ENCODE measurements around the gene ELK4. TPM values are rescaled to one million over a fixed set of nuclear protein-coding genes. Genes with fewer than 3 reads are reported as not detected.

ELK4 gene
- polyA plus RNA-seq, 3 donors = 1.4 to 9.0 (median 2.6) TPM

DNA sequence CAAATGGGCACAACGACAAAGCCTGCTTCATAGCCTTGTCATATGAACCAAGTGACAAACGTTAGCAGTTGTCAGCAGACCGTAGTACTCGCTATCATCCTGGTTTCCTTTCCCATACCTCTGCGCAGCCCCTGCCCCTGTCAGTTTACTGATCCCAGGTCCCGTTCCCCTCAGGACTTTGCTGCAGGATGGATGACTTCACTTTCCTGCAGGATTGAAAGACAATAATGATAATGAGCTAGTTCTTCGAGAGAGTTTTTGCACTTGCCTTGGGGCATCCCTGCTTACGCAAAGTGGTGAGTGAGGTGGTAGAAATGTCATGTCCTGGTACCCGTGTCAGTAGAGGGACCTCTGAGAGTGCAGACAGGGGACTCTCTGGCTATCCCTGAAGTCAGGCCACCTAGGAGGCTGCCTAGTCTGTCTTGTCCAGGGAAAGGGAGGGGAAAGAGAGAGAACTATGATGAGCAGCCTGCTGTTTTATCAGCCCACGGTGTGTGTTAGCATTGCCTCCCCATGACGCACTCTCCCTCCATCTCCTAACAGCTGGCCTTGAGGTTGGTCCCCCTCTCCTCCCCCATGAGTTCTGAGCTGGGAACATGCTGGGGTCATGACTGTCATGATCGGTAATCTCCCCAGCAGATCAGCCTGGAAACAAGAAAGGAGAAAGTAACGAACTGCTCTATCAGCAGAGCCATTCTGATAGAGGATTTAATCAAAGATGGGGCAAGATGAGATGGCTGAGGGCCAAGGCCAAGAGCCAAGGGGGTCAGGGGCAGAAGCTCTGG is 53.7 kb downstream of the ELK4 start:
- intact Hi-C loops (cut with micrococcal nuclease) = no loop called here
- H3K9me3 ChIP-seq (replicated peaks in 1 of 2; ENCODE audit: control insufficient read depth in 1 of 2, insufficient read depth in 1 of 2, low read length in 2 of 2) = no peaks in the 10 kb centered on the region
- no peak overlapping the region for H3K4me3 Mint-ChIP-seq
- no peaks in the 10 kb centered on the region for H3K4me1 Mint-ChIP-seq
- H2AFZ ChIP-seq (ENCODE audit: insufficient read depth, low read depth, low read length, poor library complexity, severe bottlenecking) = no peak overlapping the region
- no peaks in the 10 kb centered on the region for H3K9me3 Mint-ChIP-seq
- H3K27ac Mint-ChIP-seq = no peak overlapping the region
- H3K27me3 Mint-ChIP-seq (ENCODE audit: low read depth in 3 of 3) = peaks cover 16 to 40% (median 16%) of the 10 kb centered on the region in 3 donors
- TF ChIP-seq, protein P1, sequence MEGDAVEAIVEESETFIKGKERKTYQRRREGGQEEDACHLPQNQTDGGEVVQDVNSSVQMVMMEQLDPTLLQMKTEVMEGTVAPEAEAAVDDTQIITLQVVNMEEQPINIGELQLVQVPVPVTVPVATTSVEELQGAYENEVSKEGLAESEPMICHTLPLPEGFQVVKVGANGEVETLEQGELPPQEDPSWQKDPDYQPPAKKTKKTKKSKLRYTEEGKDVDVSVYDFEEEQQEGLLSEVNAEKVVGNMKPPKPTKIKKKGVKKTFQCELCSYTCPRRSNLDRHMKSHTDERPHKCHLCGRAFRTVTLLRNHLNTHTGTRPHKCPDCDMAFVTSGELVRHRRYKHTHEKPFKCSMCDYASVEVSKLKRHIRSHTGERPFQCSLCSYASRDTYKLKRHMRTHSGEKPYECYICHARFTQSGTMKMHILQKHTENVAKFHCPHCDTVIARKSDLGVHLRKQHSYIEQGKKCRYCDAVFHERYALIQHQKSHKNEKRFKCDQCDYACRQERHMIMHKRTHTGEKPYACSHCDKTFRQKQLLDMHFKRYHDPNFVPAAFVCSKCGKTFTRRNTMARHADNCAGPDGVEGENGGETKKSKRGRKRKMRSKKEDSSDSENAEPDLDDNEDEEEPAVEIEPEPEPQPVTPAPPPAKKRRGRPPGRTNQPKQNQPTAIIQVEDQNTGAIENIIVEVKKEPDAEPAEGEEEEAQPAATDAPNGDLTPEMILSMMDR (IDR thresholded peaks at IDR 0.05) = no peak
- no peak overlapping the region for H3K4me3 ChIP-seq (replicated peaks in 1 of 3; ENCODE audit: low read depth in 2 of 3, low read length in 3 of 3)
- no peaks in the 10 kb centered on the region for H3K36me3 ChIP-seq (replicated peaks in 1 of 2; ENCODE audit: control insufficient read depth in 1 of 2, insufficient read depth in 2 of 2, low read length in 2 of 2)
- no peak overlapping the region for H3K27ac ChIP-seq (ENCODE audit: low read depth in 1 of 2, low read length in 2 of 2)
- no peaks in the 10 kb centered on the region for H4K20me1 ChIP-seq (ENCODE audit: insufficient read depth, low read length)
- no peak overlapping the region for H3K9ac ChIP-seq (ENCODE audit: insufficient read depth, low read length, poor library complexity, severe bottlenecking)
- WGBS (ENCODE audit: insufficient coverage) = 91% methylated on average over 8 of the region's 13 CpGs
- DNase-seq = no peak
- no peak overlapping the region for H3K4me2 ChIP-seq (replicated peaks; ENCODE audit: extremely low read depth, low read length, poor library complexity, severe bottlenecking)
- no peaks in the 10 kb centered on the region for H3K27me3 ChIP-seq (ENCODE audit: control insufficient read depth in 2 of 2, insufficient read depth in 2 of 2, low read length in 2 of 2)
- H3K36me3 Mint-ChIP-seq = no peaks in the 10 kb centered on the region
- no peaks in the 10 kb centered on the region for H3K4me1 ChIP-seq (ENCODE audit: control insufficient read depth in 1 of 2, insufficient read depth in 2 of 2, low read length in 2 of 2)
- no peaks in the 10 kb centered on the region for H3K79me2 ChIP-seq (ENCODE audit: insufficient read depth, low read length)

DNA sequence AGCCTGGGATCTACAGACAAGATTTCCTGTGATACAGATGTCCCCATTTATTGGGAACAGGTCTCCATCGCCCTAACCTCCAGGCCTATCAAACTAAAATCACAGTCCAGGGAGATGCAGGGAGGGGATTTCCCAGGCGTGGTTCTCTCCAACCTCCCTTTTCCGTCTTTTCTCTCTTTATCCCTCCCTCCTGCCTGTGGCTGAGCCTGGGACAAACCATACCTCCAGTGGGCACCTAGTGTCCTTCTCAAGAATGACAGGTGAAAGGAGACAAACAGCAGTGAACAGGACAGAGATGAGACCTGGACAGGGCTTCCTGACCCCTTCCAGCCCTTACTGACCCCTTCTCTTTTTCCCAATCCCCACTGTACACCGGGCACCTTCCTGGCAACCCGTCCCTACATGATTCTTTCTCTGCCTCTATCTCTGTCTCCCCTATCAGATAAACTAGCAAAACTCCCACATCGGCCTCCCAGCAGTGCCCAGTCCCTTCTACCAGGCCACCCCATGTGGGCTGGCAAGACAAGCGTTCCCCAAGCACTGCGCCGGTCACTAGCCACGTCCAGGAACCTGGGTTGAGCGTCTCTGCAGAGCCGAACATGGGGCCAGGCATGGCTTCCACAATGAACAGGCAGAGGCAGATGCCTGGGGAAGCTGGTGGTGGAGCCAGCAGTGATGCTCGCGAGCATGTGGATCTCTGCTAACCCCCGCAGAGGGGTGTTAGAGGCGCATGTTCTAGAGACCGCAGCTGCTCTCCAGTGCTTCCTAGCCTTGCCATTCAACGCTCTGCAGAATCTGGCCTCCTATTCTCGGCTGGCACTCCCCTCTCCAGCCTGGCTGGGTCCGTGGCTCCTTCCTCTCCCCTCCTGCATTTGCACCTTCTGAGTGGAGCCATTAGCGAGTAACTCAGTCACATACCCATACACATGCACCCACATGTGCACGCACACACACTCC is 54.7 kb downstream of the ELK4 start:
- no peaks in the 10 kb centered on the region for H3K79me2 ChIP-seq (ENCODE audit: insufficient read depth, low read length)
- H4K20me1 ChIP-seq (ENCODE audit: insufficient read depth, low read length) = no peaks in the 10 kb centered on the region
- TF ChIP-seq, protein P1 (IDR thresholded peaks at IDR 0.05) = no peak
- no peaks in the 10 kb centered on the region for H3K4me1 ChIP-seq (ENCODE audit: control insufficient read depth in 1 of 2, insufficient read depth in 2 of 2, low read length in 2 of 2)
- no peak overlapping the region for H3K27ac Mint-ChIP-seq
- peaks cover 0 to 5% of the 10 kb centered on the region in 2 donors for H3K27me3 ChIP-seq (ENCODE audit: control insufficient read depth in 2 of 2, insufficient read depth in 2 of 2, low read length in 2 of 2)
- H3K9me3 ChIP-seq (replicated peaks in 1 of 2; ENCODE audit: control insufficient read depth in 1 of 2, insufficient read depth in 1 of 2, low read length in 2 of 2) = no peaks in the 10 kb centered on the region
- 87% methylated on average over 17 of the region's 22 CpGs for WGBS (ENCODE audit: insufficient coverage)
- no peaks in the 10 kb centered on the region for H3K4me1 Mint-ChIP-seq
- peaks cover 21 to 42% (median 21%) of the 10 kb centered on the region in 3 donors for H3K27me3 Mint-ChIP-seq (ENCODE audit: low read depth in 3 of 3)
- no peaks in the 10 kb centered on the region for H3K36me3 Mint-ChIP-seq
- DNase-seq = no peak
- H3K36me3 ChIP-seq (replicated peaks in 1 of 2; ENCODE audit: control insufficient read depth in 1 of 2, insufficient read depth in 2 of 2, low read length in 2 of 2) = no peaks in the 10 kb centered on the region
- H3K9ac ChIP-seq (ENCODE audit: insufficient read depth, low read length, poor library complexity, severe bottlenecking) = no peak overlapping the region
- H3K4me3 Mint-ChIP-seq = peak overlapping the region in 1 of 2 donors; percentile 31
- H3K4me2 ChIP-seq (replicated peaks; ENCODE audit: extremely low read depth, low read length, poor library complexity, severe bottlenecking) = no peak overlapping the region
- no peak overlapping the region for H2AFZ ChIP-seq (ENCODE audit: insufficient read depth, low read depth, low read length, poor library complexity, severe bottlenecking)
- H3K27ac ChIP-seq (ENCODE audit: low read depth in 1 of 2, low read length in 2 of 2) = no peak overlapping the region
- peaks cover 0 to 4% (median 0%) of the 10 kb centered on the region in 7 donors for H3K9me3 Mint-ChIP-seq
- intact Hi-C loops (cut with micrococcal nuclease) = no loop called here
- no peak overlapping the region for H3K4me3 ChIP-seq (replicated peaks in 1 of 3; ENCODE audit: low read depth in 2 of 3, low read length in 3 of 3)

Data from CD14-positive monocyte (primary cell).